B cell (primary cell): ENCODE results near the gene SALL1. TPM values are rescaled to one million over a fixed set of nuclear protein-coding genes. Genes with fewer than 3 reads are reported as not detected.

Source experiments
- ATAC-seq: fragments of 200-7000 bp; cut with Tn5 transposase; one replicate; pipeline ENCODE4 v1.10.0; 2021; ENCODE audit warnings: low read depth, mild to moderate bottlenecking, moderate number of reproducible peaks, moderate library complexity
- CTCF ChIA-PET: fragments of 350-600 bp; sonication (Branson Sonifier 250); formaldehyde crosslinking; loops from one replicate; lab custom pipeline; 2021; ENCODE audit warnings: antibody characterized with exemption, inconsistent platforms; lab: Charles Lee
- POLR2A ChIA-PET: fragments of 350-600 bp; sonication (Branson Sonifier 250); formaldehyde crosslinking; loops from one replicate; lab custom pipeline; 2021; ENCODE audit warnings: antibody characterized with exemption; lab: Charles Lee
- DNase-seq: peaks from one replicate; pipeline ENCODE4 v3.0.0; 2013
- H2AFZ ChIP-seq: 2 replicates; pipeline ENCODE4 v1.6.1; 2012; ENCODE audit warnings: mild to moderate bottlenecking, low read depth, low read length; ENCODE audit not compliant: insufficient read depth, poor library complexity, severe bottlenecking
- H3K27ac ChIP-seq, 2 donors: 1 replicate in 1 of 2; 2 replicates in 1 of 2; pipeline ENCODE4 v1.5.1; 2012 to 2013; ENCODE audit warnings: low read length in 2 of 2, mild to moderate bottlenecking in 2 of 2, moderate library complexity in 1 of 2
- H3K27me3 ChIP-seq, 4 experiments: fragments of 200-600 bp in 1 of 4; sonication (generic) in 1 of 4; replicated peaks in 1 of 4; 1 replicate in 2 of 4; 2 replicates in 2 of 4; pipeline versions ENCODE4 v1.6.1 to v1.7.0; 2013 to 2016; ENCODE audit warnings: low read length in 3 of 4, mild to moderate bottlenecking in 2 of 4, mixed read lengths in 1 of 4, moderate library complexity in 1 of 4; ENCODE audit not compliant: insufficient read depth in 4 of 4, control insufficient read depth in 3 of 4; ENCODE audit errors: control extremely low read depth in 1 of 4
- H3K36me3 ChIP-seq, 2 experiments: replicated peaks in 1 of 2; 1 replicate in 1 of 2; 2 replicates in 1 of 2; pipeline versions ENCODE4 v1.6.1 to v1.7.1; 2013; ENCODE audit warnings: low read length in 1 of 2; ENCODE audit not compliant: insufficient read depth in 2 of 2, control insufficient read depth in 1 of 2; ENCODE audit errors: control extremely low read depth in 1 of 2, extremely low read depth in 1 of 2
- H3K4me1 ChIP-seq, 2 donors: fragments of 200-600 bp in 1 of 2; sonication (generic) in 1 of 2; 1 replicate in 1 of 2; 2 replicates in 1 of 2; pipeline versions ENCODE4 v1.5.1 to v1.6.1; 2013 to 2017; ENCODE audit warnings: low read length in 2 of 2; ENCODE audit not compliant: control insufficient read depth in 2 of 2, insufficient read depth in 2 of 2
- H3K4me2 ChIP-seq: replicated peaks from 2 replicates; pipeline ENCODE3; 2012; ENCODE audit warnings: mild to moderate bottlenecking, low read depth, low read length; ENCODE audit not compliant: poor library complexity, severe bottlenecking
- H3K4me3 ChIP-seq, 5 experiments: fragments of 200-600 bp in 1 of 5; sonication (generic) in 1 of 5; 1 replicate in 3 of 5; 2 replicates in 2 of 5; pipeline versions ENCODE4 v1.5.1 to v1.7.0; 2011 to 2016; ENCODE audit warnings: low read length in 4 of 5, mild to moderate bottlenecking in 4 of 5, low read depth in 2 of 5, control low read depth in 1 of 5, moderate library complexity in 1 of 5; ENCODE audit not compliant: insufficient read depth in 1 of 5; ENCODE audit errors: control extremely low read depth in 1 of 5, extremely low read depth in 1 of 5
- H3K79me2 ChIP-seq: fragments of 200-600 bp; sonication (generic); one replicate; pipeline ENCODE4 v1.6.0; 2016; ENCODE audit warnings: low read length; ENCODE audit not compliant: control insufficient read depth, insufficient read depth
- H3K9ac ChIP-seq: fragments of 200-600 bp; sonication (generic); 2 replicates; pipeline ENCODE4 v1.6.1; 2017; ENCODE audit warnings: mild to moderate bottlenecking, low read length, moderate library complexity
- H3K9me3 ChIP-seq, 3 donors: one replicate each; pipeline versions ENCODE4 v1.6.1 to v1.7.1; 2013; ENCODE audit warnings: low read length in 2 of 3; ENCODE audit not compliant: control insufficient read depth in 2 of 3, insufficient read depth in 1 of 3; ENCODE audit errors: control extremely low read depth in 1 of 3
- H4K20me1 ChIP-seq: 2 replicates; pipeline ENCODE4 v1.6.0; 2012; ENCODE audit warnings: mild to moderate bottlenecking, low read length; ENCODE audit not compliant: insufficient read depth, control insufficient read depth, poor library complexity, severe bottlenecking
- H3K27ac Mint-ChIP-seq: one replicate; pipeline ENCODE4 v1.8.0; 2021; ENCODE audit warnings: mixed read lengths
- H3K27me3 Mint-ChIP-seq: one replicate; pipeline ENCODE4 v1.8.0; 2021; ENCODE audit warnings: mixed read lengths
- H3K4me1 Mint-ChIP-seq: one replicate; pipeline ENCODE4 v1.8.0; 2021; ENCODE audit warnings: mixed read lengths
- H3K4me3 Mint-ChIP-seq: one replicate; pipeline ENCODE4 v1.8.0; 2021; ENCODE audit warnings: mixed read lengths
- H3K9me3 Mint-ChIP-seq: one replicate; pipeline ENCODE4 v1.8.0; 2022; ENCODE audit warnings: mixed read lengths; ENCODE audit not compliant: insufficient read depth
- CTCF ChIP-seq: fragments of 200-600 bp; IDR thresholded peaks from one replicate; pipeline ENCODE4 v1.8.0; 2022; ENCODE audit warnings: antibody characterized with exemption, mild to moderate bottlenecking
- EZH2 ChIP-seq: IDR thresholded peaks from 2 replicates; pipeline ENCODE4 v1.6.1; 2012; ENCODE audit warnings: borderline replicate concordance, low read depth, mild to moderate bottlenecking, moderate library complexity, low read length; ENCODE audit not compliant: insufficient read depth, poor library complexity, severe bottlenecking
- WGBS: methylation state at CpG from one replicate; pipeline ENCODE4 v1.1.5; 2013; ENCODE audit warnings: missing lambda C conversion rate; ENCODE audit not compliant: insufficient coverage; 5-methylcytosine and 5-hydroxymethylcytosine counted together
- intact Hi-C: fragments of 100-400 bp; cut with micrococcal nuclease; formaldehyde crosslinking; loops from one replicate; pipeline ENCODE4 v1.10.0; 2022
- polyA plus RNA-seq: library from polyadenylated mRNA; depleted of rRNA; stranded (reverse); fragments of >200 nt; gene quantifications from 2 replicates; pipeline ENCODE4 v1.2.3, GENCODE V29; 2012
- total RNA-seq, 2 donors: library from RNA; stranded (reverse); fragments of 120-200 nt in 1 of 2; gene quantifications; 1 replicate in 1 of 2; 2 replicates in 1 of 2; pipeline versions ENCODE4 v1.2.3 to v1.2.4, GENCODE V29; 2013 to 2022

SALL1 gene
- total and polyA plus RNA-seq, 2 donors (not counting 1 experiment from before 2014, with no cell fraction given): not detected

- no peak overlapping the region for H3K4me3 ChIP-seq
- no peak overlapping the region for H3K27ac Mint-ChIP-seq
- H3K4me3 Mint-ChIP-seq: no peak overlapping the region
- H3K4me1 Mint-ChIP-seq: no peaks in the 10 kb centered on the region
- H3K9ac ChIP-seq: no peak overlapping the region
- peaks cover 0 to 18% (median 2%) of the 10 kb centered on the region in 4 experiments for H3K27me3 ChIP-seq
- no peaks in the 10 kb centered on the region for H3K4me1 ChIP-seq
- peaks cover 0 to 19% (median 0%) of the 10 kb centered on the region in 3 donors for H3K9me3 ChIP-seq
- no peak for DNase-seq
- no peaks in the 10 kb centered on the region for H4K20me1 ChIP-seq
- H3K79me2 ChIP-seq: no peaks in the 10 kb centered on the region
- ATAC-seq: no peak
- H2AFZ ChIP-seq: no peak overlapping the region
- H3K9me3 Mint-ChIP-seq: no peaks in the 10 kb centered on the region
- ChIA-PET POLR2A (no interaction called here), CTCF (no interaction called here)
- TF ChIP-seq EZH2: no peak
- no peak overlapping the region for H3K27ac ChIP-seq
- peaks cover 37% of the 10 kb centered on the region for H3K27me3 Mint-ChIP-seq
- intact Hi-C loops: no loop called here
- H3K4me2 ChIP-seq: no peak overlapping the region
- WGBS: 11% methylated on average over 8 of the region's 12 CpGs
- H3K36me3 ChIP-seq: no peaks in the 10 kb centered on the region
Observed at GRCh38 chr16:51133688-51134087, 17.4 kb downstream of the SALL1 start.

GRCh38 chr16:51133183-51133582 lies 17.9 kb downstream of the SALL1 start:
- no peaks in the 10 kb centered on the region for H4K20me1 ChIP-seq
- Mint-ChIP-seq H3K9me3 (no peaks in the 10 kb centered on the region), H3K27ac (no peak overlapping the region), H3K4me3 (no peak overlapping the region), H3K4me1 (no peaks in the 10 kb centered on the region), H3K27me3 (peaks cover 33% of the 10 kb centered on the region)
- H3K27me3 ChIP-seq: peaks cover 0 to 18% (median 2%) of the 10 kb centered on the region in 4 experiments
- no peaks in the 10 kb centered on the region for H3K36me3 ChIP-seq
- POLR2A ChIA-PET: no interaction called here
- TF ChIP-seq EZH2 (no peak), CTCF (no peak)
- H3K9me3 ChIP-seq: peaks cover 0 to 15% (median 0%) of the 10 kb centered on the region in 3 donors
- no peak overlapping the region for H2AFZ ChIP-seq
- H3K27ac ChIP-seq: no peak overlapping the region
- intact Hi-C loops: no loop called here
- H3K4me1 ChIP-seq: no peaks in the 10 kb centered on the region
- no peak for ATAC-seq
- no peak overlapping the region for H3K9ac ChIP-seq
- WGBS: no CpG with 5 or more reads among the region's 9 CpGs
- H3K4me3 ChIP-seq: no peak overlapping the region
- H3K4me2 ChIP-seq: no peak overlapping the region
- H3K79me2 ChIP-seq: no peaks in the 10 kb centered on the region
- no peak for DNase-seq
- CTCF ChIA-PET: no interaction called here
